B cell (primary cell): ENCODE measurements around the gene SCN4B.

Source experiments
- CTCF ChIP-seq: fragments of 200-600 bp; IDR thresholded peaks from one replicate; pipeline ENCODE4 v1.8.0; 2022; ENCODE audit warnings: antibody characterized with exemption, mild to moderate bottlenecking
- EZH2 ChIP-seq: IDR thresholded peaks from 2 replicates; pipeline ENCODE4 v1.6.1; 2012; ENCODE audit warnings: borderline replicate concordance, low read depth, mild to moderate bottlenecking, moderate library complexity, low read length; ENCODE audit not compliant: insufficient read depth, poor library complexity, severe bottlenecking

GRCh38 chr11:118175993-118176777, 23.6 kb upstream of the SCN4B start, which contains the start of gene SCN2B:
- TF ChIP-seq CTCF (no peak), EZH2 (no peak)
